H9 (cell line): ENCODE results near the gene KCNMB3. TPM values are rescaled to one million over a fixed set of nuclear protein-coding genes. Genes with fewer than 3 reads are reported as not detected.

ENCODE experiments used
- DNase-seq: peaks from one replicate; pipeline ENCODE4 v3.0.0-alpha.2; 2017
- H2AFZ ChIP-seq: one replicate; pipeline ENCODE4 v1.6.1; 2013; ENCODE audit warnings: mild to moderate bottlenecking, low read length, control low read depth, moderate library complexity
- H2AK5ac ChIP-seq: 2 replicates; pipeline ENCODE4 v1.6.1; 2013; ENCODE audit warnings: low read length, control low read depth, mixed read lengths; ENCODE audit not compliant: insufficient read length
- H2BK120ac ChIP-seq: one replicate; pipeline ENCODE4 v1.6.1; 2013; ENCODE audit warnings: low read depth, mild to moderate bottlenecking, low read length, control low read depth, inconsistent platforms; ENCODE audit not compliant: poor library complexity, severe bottlenecking
- H2BK12ac ChIP-seq: 2 replicates; pipeline ENCODE4 v1.6.1; 2013; ENCODE audit warnings: low read length, control low read depth, mixed read lengths, low read depth; ENCODE audit not compliant: insufficient read length
- H2BK15ac ChIP-seq: 2 replicates; pipeline ENCODE4 v1.6.1; 2013; ENCODE audit warnings: low read depth, low read length, control low read depth
- H2BK20ac ChIP-seq: one replicate; pipeline ENCODE4 v1.6.1; 2013; ENCODE audit warnings: low read depth, mild to moderate bottlenecking, low read length, control low read depth, inconsistent platforms; ENCODE audit not compliant: poor library complexity, severe bottlenecking
- H2BK5ac ChIP-seq: 2 replicates; pipeline ENCODE4 v1.6.1; 2013; ENCODE audit warnings: low read length, control low read depth, mixed read lengths; ENCODE audit not compliant: insufficient read length
- H3K14ac ChIP-seq: 2 replicates; pipeline ENCODE4 v1.6.1; 2013; ENCODE audit warnings: low read length, control low read depth; ENCODE audit not compliant: insufficient read depth
- H3K18ac ChIP-seq: 2 replicates; pipeline ENCODE4 v1.6.1; 2013; ENCODE audit warnings: low read depth, mild to moderate bottlenecking, mixed read lengths, low read length, control low read depth; ENCODE audit not compliant: insufficient read length
- H3K23ac ChIP-seq: 2 replicates; pipeline ENCODE4 v1.6.1; 2013; ENCODE audit warnings: low read length, control low read depth, mixed read lengths, low read depth; ENCODE audit not compliant: insufficient read length
- H3K23me2 ChIP-seq: 2 replicates; pipeline ENCODE4 v1.6.1; 2013; ENCODE audit warnings: low read depth, mild to moderate bottlenecking, mixed read lengths, low read length, control low read depth; ENCODE audit not compliant: insufficient read length, poor library complexity, severe bottlenecking
- H3K27ac ChIP-seq: 2 replicates; pipeline ENCODE4 v1.5.1; 2013; ENCODE audit warnings: low read length, control low read depth, mixed read lengths, low read depth; ENCODE audit not compliant: insufficient read length
- H3K27me3 ChIP-seq: 2 replicates; pipeline ENCODE4 v1.6.1; 2013; ENCODE audit warnings: low read length, control low read depth, inconsistent platforms; ENCODE audit not compliant: insufficient read depth
- H3K4ac ChIP-seq: 2 replicates; pipeline ENCODE4 v1.6.1; 2013; ENCODE audit warnings: low read depth, mild to moderate bottlenecking, control low read depth, inconsistent platforms, low read length, moderate library complexity
- H3K4me1 ChIP-seq: 2 replicates; pipeline ENCODE4 v1.6.1; 2013; ENCODE audit warnings: low read length, control low read depth, inconsistent platforms; ENCODE audit not compliant: insufficient read depth
- H3K4me2 ChIP-seq: 2 replicates; pipeline ENCODE4 v1.6.1; 2013; ENCODE audit warnings: low read length, control low read depth, mixed read lengths; ENCODE audit not compliant: insufficient read length, insufficient read depth
- H3K56ac ChIP-seq: 2 replicates; pipeline ENCODE4 v1.6.1; 2013; ENCODE audit warnings: low read depth, mild to moderate bottlenecking, mixed read lengths, low read length, control low read depth; ENCODE audit not compliant: insufficient read length
- H3K79me1 ChIP-seq: 2 replicates; pipeline ENCODE4 v1.6.1; 2013; ENCODE audit warnings: low read depth, mild to moderate bottlenecking, moderate library complexity, low read length, control low read depth, inconsistent platforms; ENCODE audit not compliant: insufficient read depth, poor library complexity, severe bottlenecking
- H3K79me2 ChIP-seq: 2 replicates; pipeline ENCODE4 v1.6.1; 2013; ENCODE audit warnings: low read length, control low read depth, inconsistent platforms; ENCODE audit not compliant: insufficient read depth
- H3K9ac ChIP-seq: 2 replicates; pipeline ENCODE4 v1.6.1; 2013; ENCODE audit warnings: low read length, control low read depth, mixed read lengths; ENCODE audit not compliant: insufficient read length; ENCODE audit errors: extremely low read depth
- H3K9me3 ChIP-seq: one replicate; pipeline ENCODE4 v1.6.1; 2013; ENCODE audit warnings: low read depth, low read length, inconsistent platforms; ENCODE audit not compliant: control insufficient read depth
- H3T11ph ChIP-seq: one replicate; pipeline ENCODE4 v1.6.1; 2013; ENCODE audit warnings: mild to moderate bottlenecking, low read length, control low read depth, inconsistent platforms
- H4K20me1 ChIP-seq: one replicate; pipeline ENCODE4 v1.6.1; 2013; ENCODE audit not compliant: control insufficient read depth, insufficient read length, insufficient read depth
- H4K5ac ChIP-seq: 2 replicates; pipeline ENCODE4 v1.6.1; 2013; ENCODE audit warnings: low read depth, mild to moderate bottlenecking, mixed read lengths, low read length, control low read depth; ENCODE audit not compliant: insufficient read length
- H4K8ac ChIP-seq: replicated peaks from 2 replicates; pipeline ENCODE4 v1.6.1; 2013; ENCODE audit warnings: low read length, control low read depth, mixed read lengths, low read depth; ENCODE audit not compliant: insufficient read length
- H4K91ac ChIP-seq: 2 replicates; pipeline ENCODE4 v1.6.1; 2013; ENCODE audit warnings: low read depth, mild to moderate bottlenecking, moderate library complexity, mixed read lengths, low read length, control low read depth; ENCODE audit not compliant: insufficient read length
- H3K27ac Mint-ChIP-seq, 3 experiments: 2 replicates in 2 of 3; 3 replicates in 1 of 3; pipeline ENCODE4 v1.8.0; 2020 to 2021; ENCODE audit warnings: mixed read lengths in 3 of 3, mild to moderate bottlenecking in 1 of 3, moderate library complexity in 1 of 3
- H3K27me3 Mint-ChIP-seq: 2 replicates; pipeline ENCODE4 v1.8.0; 2021; ENCODE audit warnings: low read depth, mild to moderate bottlenecking, moderate library complexity, mixed read lengths
- H3K36me3 Mint-ChIP-seq, 3 experiments: 2 replicates in 2 of 3; 3 replicates in 1 of 3; pipeline ENCODE4 v1.8.0; 2020 to 2021; ENCODE audit warnings: low read depth in 3 of 3, mixed read lengths in 3 of 3; ENCODE audit not compliant: insufficient read depth in 1 of 3
- H3K4me1 Mint-ChIP-seq, 2 experiments: 2 replicates each; pipeline ENCODE4 v1.8.0; 2020; ENCODE audit warnings: mixed read lengths in 2 of 2
- H3K4me3 Mint-ChIP-seq, 2 experiments: 2 replicates in 1 of 2; 3 replicates in 1 of 2; pipeline ENCODE4 v1.8.0; 2020 to 2021; ENCODE audit warnings: mild to moderate bottlenecking in 2 of 2, mixed read lengths in 2 of 2, moderate library complexity in 1 of 2
- H3K9me3 Mint-ChIP-seq, 2 experiments: 2 replicates in 1 of 2; 3 replicates in 1 of 2; pipeline ENCODE4 v1.8.0; 2020; ENCODE audit warnings: mild to moderate bottlenecking in 2 of 2, mixed read lengths in 2 of 2, moderate library complexity in 1 of 2
- WGBS: extraction: QIAGEN DNeasy Blood & Tissue Kit; methylation state at CpG from one replicate; pipeline ENCODE4 v1.1.7; 2013; ENCODE audit warnings: missing lambda C conversion rate, low lambda C conversion rate, mixed read lengths; ENCODE audit not compliant: insufficient read length; ENCODE audit errors: extremely low coverage; 5-methylcytosine and 5-hydroxymethylcytosine counted together
- total RNA-seq: library from RNA; stranded (reverse); gene quantifications from 2 replicates; pipeline ENCODE4 v1.2.1, GENCODE V29; 2021
- TF ChIP-seq, protein P1 (sequence below): fragments of 200-600 bp; sonication (generic); conservative IDR thresholded peaks from 3 replicates; pipeline ENCODE4 v1.8.0; 2021; ENCODE audit warnings: antibody characterized with exemption, mild to moderate bottlenecking

The KCNMB3 gene
- total RNA-seq, 1 experiment from 2014 or later: 1.6 TPM

- no peak overlapping the region for H4K91ac ChIP-seq
- no peak overlapping the region for H2BK20ac ChIP-seq
- no peak overlapping the region for H2BK15ac ChIP-seq
- H3K36me3 Mint-ChIP-seq: peaks cover 13 to 19% (median 15%) of the 10 kb centered on the region in 3 experiments
- H2BK120ac ChIP-seq: no peak overlapping the region
- H3K9ac ChIP-seq: no peak overlapping the region
- no peak overlapping the region for H3T11ph ChIP-seq
- H2AK5ac ChIP-seq: no peak overlapping the region
- H3K4me1 Mint-ChIP-seq: peaks cover 18 to 21% of the 10 kb centered on the region in 2 experiments; a peak in 3 of 4 replicates
- no peak overlapping the region for H3K27ac ChIP-seq
- no peaks in the 10 kb centered on the region for H3K27me3 ChIP-seq
- no peak overlapping the region for H4K5ac ChIP-seq
- H2AFZ ChIP-seq: no peak overlapping the region
- no peak overlapping the region for H3K23ac ChIP-seq
- H3K9me3 Mint-ChIP-seq: no peaks in the 10 kb centered on the region
- H3K23me2 ChIP-seq: no peaks in the 10 kb centered on the region
- no peak overlapping the region; a peak in 1 of 7 replicates for H3K27ac Mint-ChIP-seq
- WGBS: no CpG with 5 or more reads among the region's 3 CpGs
- no peaks in the 10 kb centered on the region for H4K20me1 ChIP-seq
- no peak overlapping the region for H4K8ac ChIP-seq
- TF ChIP-seq, protein P1, sequence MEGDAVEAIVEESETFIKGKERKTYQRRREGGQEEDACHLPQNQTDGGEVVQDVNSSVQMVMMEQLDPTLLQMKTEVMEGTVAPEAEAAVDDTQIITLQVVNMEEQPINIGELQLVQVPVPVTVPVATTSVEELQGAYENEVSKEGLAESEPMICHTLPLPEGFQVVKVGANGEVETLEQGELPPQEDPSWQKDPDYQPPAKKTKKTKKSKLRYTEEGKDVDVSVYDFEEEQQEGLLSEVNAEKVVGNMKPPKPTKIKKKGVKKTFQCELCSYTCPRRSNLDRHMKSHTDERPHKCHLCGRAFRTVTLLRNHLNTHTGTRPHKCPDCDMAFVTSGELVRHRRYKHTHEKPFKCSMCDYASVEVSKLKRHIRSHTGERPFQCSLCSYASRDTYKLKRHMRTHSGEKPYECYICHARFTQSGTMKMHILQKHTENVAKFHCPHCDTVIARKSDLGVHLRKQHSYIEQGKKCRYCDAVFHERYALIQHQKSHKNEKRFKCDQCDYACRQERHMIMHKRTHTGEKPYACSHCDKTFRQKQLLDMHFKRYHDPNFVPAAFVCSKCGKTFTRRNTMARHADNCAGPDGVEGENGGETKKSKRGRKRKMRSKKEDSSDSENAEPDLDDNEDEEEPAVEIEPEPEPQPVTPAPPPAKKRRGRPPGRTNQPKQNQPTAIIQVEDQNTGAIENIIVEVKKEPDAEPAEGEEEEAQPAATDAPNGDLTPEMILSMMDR: no peak
- H3K27me3 Mint-ChIP-seq: no peaks in the 10 kb centered on the region
- no peaks in the 10 kb centered on the region for H3K79me2 ChIP-seq
- no peak overlapping the region for H2BK5ac ChIP-seq
- H3K9me3 ChIP-seq: no peaks in the 10 kb centered on the region
- H3K4me3 Mint-ChIP-seq: no peak overlapping the region
- no peak overlapping the region for H3K4ac ChIP-seq
- DNase-seq: no peak
- no peak overlapping the region for H3K18ac ChIP-seq
- no peak overlapping the region for H3K56ac ChIP-seq
- no peak overlapping the region for H2BK12ac ChIP-seq
- no peak overlapping the region for H3K4me2 ChIP-seq
- peaks cover 3% of the 10 kb centered on the region; the same call in 1 of the 2 replicates for H3K4me1 ChIP-seq
- H3K79me1 ChIP-seq: no peaks in the 10 kb centered on the region
- no peak overlapping the region for H3K14ac ChIP-seq
These were observed 17.9 kb downstream of the KCNMB3 start for GRCh38 chr3:179233043-179233442.
